PC-3 (cell line): Measurements from ENCODE around the gene FBXL19. TPM values are rescaled to one million over a fixed set of nuclear protein-coding genes. Genes with fewer than 3 reads are reported as not detected.
A peak's percentile ranks its signal among the peaks of the same experiment; 100 is the strongest.

ENCODE experiments used
- ATAC-seq: fragments of 200-7000 bp; cut with Tn5 transposase; 2 replicates; pipeline ENCODE4 v1.9.1; 2020; ENCODE audit warnings: mild to moderate bottlenecking, moderate library complexity
- BruUV-seq: library from RNA; stranded (reverse); fragments of 400-500 nt; replicated peaks from 2 replicates; lab custom pipeline; 2021; lab: Mats Ljungman, UMichigan
- CTCF ChIA-PET: fragments of 300-600 bp; sonication (Branson Sonifier 250); formaldehyde crosslinking; loops from one replicate; lab custom pipeline; 2022; ENCODE audit warnings: antibody characterized with exemption; lab: Charles Lee
- POLR2A ChIA-PET: fragments of 300-600 bp; sonication (Branson Sonifier 250); formaldehyde crosslinking; loops from one replicate; lab custom pipeline; 2022; ENCODE audit warnings: antibody characterized with exemption; ENCODE audit not compliant: unreplicated experiment; lab: Charles Lee
- DNase-seq: peaks from one replicate; pipeline ENCODE4 v3.0.0-alpha.2; 2015
- H2AFZ ChIP-seq: fragments of 300-600 bp; sonication (generic); 2 replicates; pipeline ENCODE4 v1.6.0; 2016; ENCODE audit warnings: antibody characterized with exemption, low read length
- H3F3A ChIP-seq: fragments of 300-600 bp; sonication (generic); one replicate; pipeline ENCODE4 v1.6.0; 2017; ENCODE audit warnings: antibody characterized with exemption, low read length, control low read depth, mild to moderate bottlenecking; ENCODE audit not compliant: unreplicated experiment
- H3K27ac ChIP-seq: fragments of 300-600 bp; sonication (generic); 2 replicates; pipeline ENCODE4 v1.5.1; 2016; ENCODE audit warnings: mild to moderate bottlenecking, low read length
- H3K27me3 ChIP-seq: fragments of 300-600 bp; sonication (generic); 2 replicates; pipeline ENCODE4 v1.6.1; 2016; ENCODE audit warnings: low read length, mixed read lengths
- H3K36me3 ChIP-seq: fragments of 300-600 bp; sonication (generic); 2 replicates; pipeline ENCODE4 v1.6.1; 2016; ENCODE audit warnings: low read depth, mixed run types, low read length, mixed read lengths
- H3K4me1 ChIP-seq: fragments of 300-600 bp; sonication (generic); 2 replicates; pipeline ENCODE4 v1.5.1; 2016; ENCODE audit warnings: low read length; ENCODE audit not compliant: insufficient read depth
- H3K4me2 ChIP-seq: fragments of 300-600 bp; sonication (generic); 2 replicates; pipeline ENCODE4 v1.6.0; 2016; ENCODE audit warnings: low read length
- H3K4me3 ChIP-seq: fragments of 300-600 bp; sonication (generic); 2 replicates; pipeline ENCODE4 v1.5.1; 2016; ENCODE audit warnings: mild to moderate bottlenecking, low read length, mixed read lengths
- H3K79me2 ChIP-seq: fragments of 300-600 bp; sonication (generic); 2 replicates; pipeline ENCODE4 v1.6.1; 2017; ENCODE audit warnings: low read length, mixed read lengths
- H3K9ac ChIP-seq: fragments of 300-600 bp; sonication (generic); 2 replicates; pipeline ENCODE4 v1.6.0; 2016; ENCODE audit warnings: mild to moderate bottlenecking, low read length
- H3K9me2 ChIP-seq: fragments of 300-600 bp; sonication (generic); replicated peaks from 2 replicates; pipeline ENCODE4 v1.6.1; 2016; ENCODE audit warnings: mixed run types, low read length, mixed read lengths
- H3K9me3 ChIP-seq: fragments of 300-600 bp; sonication (generic); 2 replicates; pipeline ENCODE4 v1.6.1; 2016; ENCODE audit warnings: low read length, mixed read lengths
- H4K20me1 ChIP-seq: fragments of 300-600 bp; sonication (generic); 2 replicates; pipeline ENCODE4 v1.6.1; 2016; ENCODE audit warnings: low read length, mixed read lengths
- EZH2 ChIP-seq: fragments of 300-600 bp; sonication (generic); IDR thresholded peaks from one replicate; pipeline ENCODE4 v1.6.1; 2017; ENCODE audit warnings: antibody characterized with exemption, mild to moderate bottlenecking, low read length; ENCODE audit not compliant: unreplicated experiment
- EZH2phosphoT487 ChIP-seq: fragments of 300-600 bp; sonication (generic); IDR thresholded peaks from 2 replicates; pipeline ENCODE4 v1.6.1; 2018; ENCODE audit warnings: mild to moderate bottlenecking, antibody characterized with exemption, low read length, borderline replicate concordance
- intact Hi-C: fragments of 100-400 bp; cut with micrococcal nuclease; formaldehyde crosslinking; loops from 2 replicates; pipeline ENCODE4 v1.9.0; 2023
- total RNA-seq: library from RNA; depleted of rRNA; stranded (reverse); fragments of >200 nt; gene quantifications from 2 replicates; pipeline ENCODE4 v1.2.3, GENCODE V29; 2014
- TF ChIP-seq, protein P1 (sequence below): fragments of 300-600 bp; sonication (generic); conservative IDR thresholded peaks from 2 replicates; pipeline ENCODE4 v1.5.1; 2017; ENCODE audit warnings: antibody characterized with exemption, low read depth, mild to moderate bottlenecking, low read length

FBXL19 gene
- total RNA-seq, 1 experiment from 2014 or later: 36.2 TPM

DNA sequence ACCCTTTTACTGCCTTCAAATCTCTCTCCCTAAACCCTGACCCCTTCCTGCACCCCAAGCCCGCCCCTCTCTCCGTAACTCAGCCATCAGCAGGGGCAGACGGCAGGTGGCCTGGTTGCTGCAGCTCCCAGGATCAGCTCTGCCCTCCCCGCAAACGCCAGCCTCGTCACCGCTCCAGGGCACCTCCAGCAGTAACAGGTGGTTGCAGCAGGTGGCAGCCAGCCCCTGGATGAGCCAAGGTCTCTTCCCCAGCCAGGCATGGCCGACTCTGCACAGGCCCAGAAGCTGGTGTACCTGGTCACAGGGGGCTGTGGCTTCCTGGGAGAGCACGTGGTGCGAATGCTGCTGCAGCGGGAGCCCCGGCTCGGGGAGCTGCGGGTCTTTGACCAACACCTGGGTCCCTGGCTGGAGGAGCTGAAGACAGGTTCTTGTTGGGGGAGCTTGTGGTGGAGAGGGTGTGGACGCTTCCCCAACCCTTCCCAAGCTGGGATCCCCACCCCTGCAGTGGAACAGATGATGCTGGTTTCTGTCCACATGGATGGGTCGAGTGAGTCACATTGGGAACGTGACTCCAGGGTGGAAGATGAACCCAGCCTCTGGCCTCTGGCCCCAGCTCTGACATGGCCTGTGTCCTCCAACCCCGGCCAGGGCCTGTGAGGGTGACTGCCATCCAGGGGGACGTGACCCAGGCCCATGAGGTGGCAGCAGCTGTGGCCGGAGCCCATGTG lies 62.2 kb downstream of the FBXL19 start:
- Histone ChIP-seq H2AFZ (peak overlapping the region; percentile 63), H3K36me3 (no peaks in the 10 kb centered on the region), H4K20me1 (no peaks in the 10 kb centered on the region), H3K4me3 (peak overlapping the region; percentile 52; the same call in 1 of the 2 replicates), H3K27me3 (no peaks in the 10 kb centered on the region), H3K79me2 (no peaks in the 10 kb centered on the region), H3K9ac (no peak overlapping the region), H3K9me3 (no peaks in the 10 kb centered on the region), H3K4me2 (peak overlapping the region; percentile 66), H3K9me2 (no peaks in the 10 kb centered on the region), H3F3A (no peaks in the 10 kb centered on the region), H3K27ac (no peak overlapping the region), H3K4me1 (peaks cover 7% of the 10 kb centered on the region; the same call in 1 of the 2 replicates)
- POLR2A ChIA-PET: no interaction called here
- DNase-seq: peak; percentile 54
- TSS peak; percentile 38 for BruUV-seq
- ATAC-seq: peak; percentile 74
- TF ChIP-seq, protein P1, sequence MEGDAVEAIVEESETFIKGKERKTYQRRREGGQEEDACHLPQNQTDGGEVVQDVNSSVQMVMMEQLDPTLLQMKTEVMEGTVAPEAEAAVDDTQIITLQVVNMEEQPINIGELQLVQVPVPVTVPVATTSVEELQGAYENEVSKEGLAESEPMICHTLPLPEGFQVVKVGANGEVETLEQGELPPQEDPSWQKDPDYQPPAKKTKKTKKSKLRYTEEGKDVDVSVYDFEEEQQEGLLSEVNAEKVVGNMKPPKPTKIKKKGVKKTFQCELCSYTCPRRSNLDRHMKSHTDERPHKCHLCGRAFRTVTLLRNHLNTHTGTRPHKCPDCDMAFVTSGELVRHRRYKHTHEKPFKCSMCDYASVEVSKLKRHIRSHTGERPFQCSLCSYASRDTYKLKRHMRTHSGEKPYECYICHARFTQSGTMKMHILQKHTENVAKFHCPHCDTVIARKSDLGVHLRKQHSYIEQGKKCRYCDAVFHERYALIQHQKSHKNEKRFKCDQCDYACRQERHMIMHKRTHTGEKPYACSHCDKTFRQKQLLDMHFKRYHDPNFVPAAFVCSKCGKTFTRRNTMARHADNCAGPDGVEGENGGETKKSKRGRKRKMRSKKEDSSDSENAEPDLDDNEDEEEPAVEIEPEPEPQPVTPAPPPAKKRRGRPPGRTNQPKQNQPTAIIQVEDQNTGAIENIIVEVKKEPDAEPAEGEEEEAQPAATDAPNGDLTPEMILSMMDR: no peak
- TF ChIP-seq EZH2phosphoT487: no peak
- TF ChIP-seq EZH2: no peak
- CTCF ChIA-PET: interaction anchor here (1.0 to 1.8 kb wide), 4 partner anchors 44 to 157 kb away, joined by 3 to 11 read pairs (median 4); partner anchors contain the start of genes ZNF646 and ZNF668
- intact Hi-C loops: loop anchor here (1.0 to 2.0 kb wide), 2 partner anchors 89 to 109 kb away; partner anchors contain the start of genes VKORC1, ZNF646 and ZNF668

DNA sequence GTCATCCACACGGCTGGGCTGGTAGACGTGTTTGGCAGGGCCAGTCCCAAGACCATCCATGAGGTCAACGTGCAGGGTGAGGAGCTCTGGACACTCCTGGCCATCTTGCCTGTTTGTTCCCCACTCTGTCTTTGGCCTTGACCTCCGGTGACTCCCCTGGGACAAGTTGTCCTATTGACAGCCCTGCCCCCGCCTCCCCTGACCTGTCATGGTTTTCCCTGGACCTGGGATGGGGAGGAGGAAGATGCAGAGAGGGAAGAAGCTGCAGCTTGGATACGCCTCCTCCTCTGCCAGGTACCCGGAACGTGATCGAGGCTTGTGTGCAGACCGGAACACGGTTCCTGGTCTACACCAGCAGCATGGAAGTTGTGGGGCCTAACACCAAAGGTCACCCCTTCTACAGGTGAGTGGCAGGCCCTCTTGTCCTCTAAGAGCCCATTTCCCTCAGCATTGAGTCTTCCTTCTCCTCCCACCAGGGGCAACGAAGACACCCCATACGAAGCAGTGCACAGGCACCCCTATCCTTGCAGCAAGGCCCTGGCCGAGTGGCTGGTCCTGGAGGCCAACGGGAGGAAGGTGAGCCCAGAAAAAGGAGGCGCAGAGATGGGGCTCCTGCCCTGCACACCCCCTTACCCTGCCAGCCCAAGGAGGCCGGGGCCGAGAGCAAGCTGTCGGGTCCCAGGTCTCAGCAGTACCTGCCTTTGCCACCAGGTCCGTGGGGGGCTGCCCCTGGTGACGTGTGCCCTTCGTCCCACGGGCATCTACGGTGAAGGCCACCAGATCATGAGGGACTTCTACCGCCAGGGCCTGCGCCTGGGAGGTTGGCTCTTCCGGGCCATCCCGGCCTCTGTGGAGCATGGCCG lies 63.0 kb downstream of the FBXL19 start:
- Histone ChIP-seq H3K36me3 (no peaks in the 10 kb centered on the region), H3K27ac (no peak overlapping the region), H3K4me3 (no peak overlapping the region), H2AFZ (no peak overlapping the region), H3K27me3 (no peaks in the 10 kb centered on the region), H3K9ac (no peak overlapping the region), H3K4me2 (no peak overlapping the region), H4K20me1 (no peaks in the 10 kb centered on the region), H3K4me1 (peaks cover 7% of the 10 kb centered on the region; the same call in 1 of the 2 replicates), H3K9me3 (no peaks in the 10 kb centered on the region), H3F3A (no peaks in the 10 kb centered on the region), H3K9me2 (no peaks in the 10 kb centered on the region), H3K79me2 (no peaks in the 10 kb centered on the region)
- DNase-seq (no peak), ATAC-seq (no peak)
- ChIA-PET POLR2A (no interaction called here), CTCF (interaction anchor here (1.6 to 1.8 kb wide), 2 partner anchors 88 to 156 kb away, joined by 5 to 11 read pairs; partner anchors contain the start of genes ZNF646 and ZNF668)
- no TSS peak for BruUV-seq
- no peak for TF ChIP-seq EZH2
- no peak for TF ChIP-seq EZH2phosphoT487
- TF ChIP-seq, protein P1: no peak
- intact Hi-C loops: no loop called here
